GM12878 (cell line): ENCODE results near the gene ZCCHC2. TPM values are rescaled to one million over a fixed set of nuclear protein-coding genes. Genes with fewer than 3 reads are reported as not detected.

Experiments
- BCL11A ChIP-seq: IDR thresholded peaks from 2 replicates; pipeline ENCODE4 v1.6.1; 2011; ENCODE audit warnings: low read depth, low read length
- CEBPZ ChIP-seq: fragments of 150-350 bp; IDR thresholded peaks from 2 replicates; pipeline ENCODE4 v1.6.1; 2016; ENCODE audit warnings: low read depth, low read length
- E2F8 ChIP-seq: fragments of 450-650 bp; IDR thresholded peaks from 2 replicates; pipeline ENCODE4 v1.6.1; 2018; ENCODE audit warnings: mild to moderate bottlenecking, low read depth, moderate library complexity; ENCODE audit not compliant: partially characterized antibody
- PKNOX1 ChIP-seq: fragments of 450-650 bp; IDR thresholded peaks from 2 replicates; pipeline ENCODE4 v1.6.1; 2016; ENCODE audit warnings: mild to moderate bottlenecking
- PRDM15 ChIP-seq: fragments of 450-650 bp; formaldehyde crosslinking; IDR thresholded peaks from 2 replicates; pipeline ENCODE4 v1.4.0; 2020; ENCODE audit warnings: mild to moderate bottlenecking, moderate library complexity
- RAD21 ChIP-seq: IDR thresholded peaks from 2 replicates; pipeline ENCODE4 v1.6.1; 2011; ENCODE audit warnings: mild to moderate bottlenecking, low read depth, low read length, moderate library complexity; ENCODE audit not compliant: insufficient read depth
- SKIL ChIP-seq: fragments of 450-650 bp; IDR thresholded peaks from 2 replicates; pipeline ENCODE4 v1.6.1; 2017; ENCODE audit warnings: mild to moderate bottlenecking, low read depth, inconsistent platforms; ENCODE audit not compliant: poor library complexity, severe bottlenecking
- YBX1 ChIP-seq: fragments of 450-650 bp; IDR thresholded peaks from 2 replicates; pipeline ENCODE4 v1.6.1; 2016; ENCODE audit warnings: antibody characterized with exemption
- ZNF384 ChIP-seq: IDR thresholded peaks from 2 replicates; pipeline ENCODE4 v1.6.1; 2012; ENCODE audit warnings: low read depth, mild to moderate bottlenecking, low read length, improper control_type of control experiment, borderline replicate concordance
- ZNF592 ChIP-seq: fragments of 450-650 bp; IDR thresholded peaks from 2 replicates; pipeline ENCODE4 v1.6.1; 2017; ENCODE audit warnings: mild to moderate bottlenecking, moderate library complexity
- polyA plus RNA-seq, 11 experiments: library from polyadenylated mRNA; depleted of rRNA in 4 of 11; unstranded in 6 of 11; stranded (reverse) in 5 of 11; fragments of >200 nt; fragmentation: Nextera tagmentation in 4 of 11; fragmentation: Illumina TruSeq in 1 of 11; extraction: Ambion mirVana in 4 of 11; extraction: Trizol in 1 of 11; gene quantifications; 1 replicate in 1 of 11; 2 replicates in 10 of 11; pipeline versions ENCODE4 v1.2.1 to v1.2.3, GENCODE V29; 2011 to 2016; ENCODE audit warnings: inconsistent platforms in 2 of 11, missing spikeins in 2 of 11, low read depth in 1 of 11
- total RNA-seq, 4 experiments: library from RNA; depleted of rRNA in 3 of 4; stranded (reverse); fragments of >200 nt in 3 of 4; fragmentation: Illumina TruSeq in 1 of 4; extraction: Trizol in 1 of 4; gene quantifications; 2 replicates each; pipeline versions ENCODE4 v1.2.1 to v1.2.3, GENCODE V29; 2013 to 2021

ZCCHC2 gene
- total and polyA plus RNA-seq, 10 of the 15 experiments (the other 5 are each of a cell fraction or from before 2014, with no cell fraction given), result 1.7 to 17.4 (median 8.6) TPM

GRCh38 chr18:62586151-62586774 is 63.4 kb downstream of the ZCCHC2 start (continued):
- no peak for TF ChIP-seq CEBPZ
- TF ChIP-seq E2F8, result no peak
- TF ChIP-seq SKIL, result no peak
- TF ChIP-seq ZNF384, result peak; percentile 42; the same call in 1 of the 2 replicates
- TF ChIP-seq YBX1, result no peak
- no peak for TF ChIP-seq BCL11A
- TF ChIP-seq PRDM15, result no peak
- peak; percentile 34; the same call in 1 of the 2 replicates for TF ChIP-seq PKNOX1
- no peak for TF ChIP-seq ZNF592
- TF ChIP-seq RAD21, result peak; percentile 89
